H1 (cell line): ENCODE measurements around the gene CDKN2B-AS1. TPM values are rescaled to one million over a fixed set of nuclear protein-coding genes. Genes with fewer than 3 reads are reported as not detected.

Experiments
- CTBP2 ChIP-seq: IDR thresholded peaks from 2 replicates; pipeline ENCODE4 v1.7.0; 2011; ENCODE audit warnings: borderline replicate concordance, mild to moderate bottlenecking, moderate library complexity, mixed read lengths, low read length; ENCODE audit not compliant: insufficient read depth, insufficient read length
- CTCF ChIP-seq, 3 experiments: IDR thresholded peaks; 1 replicate in 2 of 3; 2 replicates in 1 of 3; pipeline versions ENCODE4 v1.5.1 to v1.6.1; 2011; ENCODE audit warnings: low read length in 3 of 3, mild to moderate bottlenecking in 3 of 3, inconsistent platforms in 2 of 3, low read depth in 1 of 3, moderate library complexity in 1 of 3; ENCODE audit not compliant: insufficient read depth in 1 of 3; ENCODE audit errors: control extremely low read depth in 1 of 3
- EZH2 ChIP-seq: fragments of 200-600 bp; sonication (generic); IDR thresholded peaks from 2 replicates; pipeline ENCODE4 v1.7.1; 2012; ENCODE audit warnings: low read depth, mild to moderate bottlenecking, moderate library complexity, low read length, inconsistent platforms; ENCODE audit not compliant: severe bottlenecking
- SIRT6 ChIP-seq: IDR thresholded peaks from one replicate; pipeline ENCODE4 v1.7.1; 2012; ENCODE audit warnings: low read length, inconsistent platforms
- SUZ12 ChIP-seq: fragments of 200-600 bp; sonication (generic); IDR thresholded peaks from 2 replicates; pipeline ENCODE4 v1.6.1; 2012; ENCODE audit warnings: mild to moderate bottlenecking, inconsistent platforms, low read length, moderate library complexity, mixed read lengths
- TAF7 ChIP-seq: optimal IDR thresholded peaks from 2 replicates; pipeline ENCODE3; 2011; ENCODE audit warnings: low read depth, mild to moderate bottlenecking, inconsistent platforms, low read length, moderate library complexity, borderline replicate concordance
- ZNF274 ChIP-seq: IDR thresholded peaks from 2 replicates; pipeline ENCODE4 v1.7.0; 2012; ENCODE audit warnings: low read length, borderline replicate concordance; ENCODE audit errors: extremely low read depth
- polyA plus RNA-seq, 7 experiments: library from polyadenylated mRNA; depleted of rRNA in 3 of 7; stranded (reverse) in 5 of 7; unstranded in 2 of 7; fragments of >200 nt in 5 of 7; fragments of 200-250 nt in 2 of 7; gene quantifications; 1 replicate in 5 of 7; 2 replicates in 1 of 7; 4 replicates in 1 of 7; pipeline versions ENCODE4 v1.2.1 to v1.2.3, GENCODE V29; 2011 to 2013; ENCODE audit warnings: missing spikeins in 2 of 7, mixed read lengths in 2 of 7
- total RNA-seq: library from RNA; stranded (reverse); fragmentation: NEBNext Ultra II Directional; extraction: Animal tissue kit (Norgen Biotek cat#: 25700); gene quantifications from 2 replicates; pipeline ENCODE4 v1.2.1, GENCODE V29; 2021

Gene CDKN2B-AS1
- total and polyA plus RNA-seq, 2 of the 8 experiments (the other 6 are each of a cell fraction or from before 2014, with no cell fraction given), result not detected

GRCh38 chr9:21967169-21967568, 27.4 kb upstream of the CDKN2B-AS1 start (continued):
- TF ChIP-seq EZH2, result peak; percentile 55
- TF ChIP-seq SIRT6, result no peak
- no peak for TF ChIP-seq ZNF274
- TF ChIP-seq TAF7, result no peak
- peak; percentile 75 for TF ChIP-seq SUZ12
- no peak for TF ChIP-seq CTBP2
- no peak for TF ChIP-seq CTCF (IDR thresholded peaks at IDR 0.05; ENCODE audit: control extremely low read depth in 1 of 3, insufficient read depth in 1 of 3, low read depth in 1 of 3, low read length in 3 of 3)
